ENCODE results near the gene ZNF385D. TPM values are rescaled to one million over a fixed set of nuclear protein-coding genes. Genes with fewer than 3 reads are reported as not detected.

ZNF385D gene
- total RNA-seq, 1 experiment from 2014 or later = not detected

DNA sequence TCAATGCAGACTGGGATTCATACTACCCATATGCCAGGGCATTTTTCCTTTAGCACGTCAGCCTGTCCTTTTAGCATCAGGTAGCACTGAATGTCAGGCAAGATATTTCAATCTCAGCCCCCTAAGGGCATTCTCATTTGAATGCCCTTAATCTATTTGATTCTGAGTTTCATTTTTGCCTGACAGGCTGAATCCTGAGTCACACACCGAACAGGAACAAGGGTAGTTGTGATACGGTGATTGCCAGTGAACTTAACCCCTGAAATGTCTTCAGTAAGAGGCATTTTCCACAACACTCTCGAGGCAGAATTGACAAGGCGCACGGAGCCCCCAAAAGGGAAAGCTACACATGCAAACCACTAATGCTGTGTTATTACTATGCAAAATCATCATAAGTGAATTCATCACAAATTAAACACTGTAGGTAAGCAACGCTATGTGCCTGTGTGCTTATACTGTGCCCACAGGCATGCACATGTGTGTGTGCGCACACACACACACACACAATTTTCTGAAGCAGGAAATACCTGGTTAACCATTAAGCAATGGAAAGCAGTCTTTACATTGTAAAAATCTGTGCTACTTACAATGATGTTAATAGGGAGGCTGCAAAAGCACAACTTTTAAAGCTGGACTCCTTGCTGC is 130.4 kb downstream of the ZNF385D start:
- BruUV-seq (replicated peaks) = no TSS peak
- CTCF ChIA-PET = no interaction called here

GRCh38 chr3:21618695-21619094 is 132.3 kb downstream of the ZNF385D start:
- Mint-ChIP-seq H3K9me3 (ENCODE audit: unreplicated experiment) (no peaks in the 10 kb centered on the region), H3K27me3 (ENCODE audit: insufficient read depth, unreplicated experiment) (no peaks in the 10 kb centered on the region), H3K36me3 (ENCODE audit: insufficient read depth, unreplicated experiment) (no peaks in the 10 kb centered on the region), H3K4me3 (ENCODE audit: unreplicated experiment) (no peak overlapping the region), H3K27ac (ENCODE audit: unreplicated experiment) (no peak overlapping the region), H3K4me1 (ENCODE audit: low read depth, unreplicated experiment) (no peaks in the 10 kb centered on the region)
- Histone ChIP-seq H3K27me3 (replicated peaks; ENCODE audit: control insufficient read depth, insufficient read depth, low read length) (no peaks in the 10 kb centered on the region), H3K4me1 (no peaks in the 10 kb centered on the region), H3K9me3 (no peaks in the 10 kb centered on the region), H3K4me3 (ENCODE audit: low read depth, low read length) (no peak overlapping the region), H3K36me3 (ENCODE audit: control insufficient read depth, insufficient read depth, low read length) (no peaks in the 10 kb centered on the region)
- TF ChIP-seq CTCF (IDR thresholded peaks at IDR 0.05; ENCODE audit: insufficient read depth in 1 of 2, low read depth in 1 of 2, low read length in 1 of 2, severe bottlenecking in 1 of 2, unreplicated experiment in 1 of 2) = no peak
- no peak for DNase-seq
- no TSS peak for BruUV-seq (replicated peaks)
- CTCF ChIA-PET = no interaction called here
- intact Hi-C loops (cut with micrococcal nuclease; ENCODE audit: unreplicated experiment) = no loop called here
- POLR2A ChIA-PET = no interaction called here

More for the DNA sequence above, 130.4 kb downstream of the ZNF385D start:
- Histone ChIP-seq H3K9me3 (no peaks in the 10 kb centered on the region), H3K36me3 (ENCODE audit: control insufficient read depth, insufficient read depth, low read length) (no peaks in the 10 kb centered on the region), H3K4me1 (no peaks in the 10 kb centered on the region), H3K4me3 (ENCODE audit: low read depth, low read length) (no peak overlapping the region), H3K27me3 (replicated peaks; ENCODE audit: control insufficient read depth, insufficient read depth, low read length) (no peaks in the 10 kb centered on the region)
- intact Hi-C loops (cut with micrococcal nuclease; ENCODE audit: unreplicated experiment) = no loop called here
- POLR2A ChIA-PET = no interaction called here
- Mint-ChIP-seq H3K36me3 (ENCODE audit: insufficient read depth, unreplicated experiment) (no peaks in the 10 kb centered on the region), H3K9me3 (ENCODE audit: unreplicated experiment) (no peaks in the 10 kb centered on the region), H3K4me3 (ENCODE audit: unreplicated experiment) (no peak overlapping the region), H3K4me1 (ENCODE audit: low read depth, unreplicated experiment) (no peaks in the 10 kb centered on the region), H3K27me3 (ENCODE audit: insufficient read depth, unreplicated experiment) (no peaks in the 10 kb centered on the region), H3K27ac (ENCODE audit: unreplicated experiment) (no peak overlapping the region)
- DNase-seq = no peak
- no peak for TF ChIP-seq CTCF (IDR thresholded peaks at IDR 0.05; ENCODE audit: insufficient read depth in 1 of 2, low read depth in 1 of 2, low read length in 1 of 2, severe bottlenecking in 1 of 2, unreplicated experiment in 1 of 2)

GRCh38 chr3:21613372-21614070 is 137.5 kb downstream of the ZNF385D start:
- no peak overlapping the region for H3K27ac Mint-ChIP-seq (ENCODE audit: unreplicated experiment)
- H3K4me3 Mint-ChIP-seq (ENCODE audit: unreplicated experiment) = no peak overlapping the region
- H3K27me3 ChIP-seq (replicated peaks; ENCODE audit: control insufficient read depth, insufficient read depth, low read length) = no peaks in the 10 kb centered on the region
- H3K4me1 ChIP-seq = no peaks in the 10 kb centered on the region
- no peaks in the 10 kb centered on the region for H3K9me3 ChIP-seq
- TF ChIP-seq CTCF (IDR thresholded peaks at IDR 0.05; ENCODE audit: insufficient read depth in 1 of 2, low read depth in 1 of 2, low read length in 1 of 2, severe bottlenecking in 1 of 2, unreplicated experiment in 1 of 2) = no peak
- no peaks in the 10 kb centered on the region for H3K27me3 Mint-ChIP-seq (ENCODE audit: insufficient read depth, unreplicated experiment)
- DNase-seq = no peak
- ChIA-PET CTCF (no interaction called here), POLR2A (no interaction called here)
- H3K4me3 ChIP-seq (ENCODE audit: low read depth, low read length) = no peak overlapping the region
- H3K36me3 ChIP-seq (ENCODE audit: control insufficient read depth, insufficient read depth, low read length) = no peaks in the 10 kb centered on the region
- intact Hi-C loops (cut with micrococcal nuclease; ENCODE audit: unreplicated experiment) = no loop called here
- H3K36me3 Mint-ChIP-seq (ENCODE audit: insufficient read depth, unreplicated experiment) = no peaks in the 10 kb centered on the region
- no peaks in the 10 kb centered on the region for H3K4me1 Mint-ChIP-seq (ENCODE audit: low read depth, unreplicated experiment)
- BruUV-seq (replicated peaks) = no TSS peak
- no peaks in the 10 kb centered on the region for H3K9me3 Mint-ChIP-seq (ENCODE audit: unreplicated experiment)

All from Caco-2 (cell line).